ENCODE measurements around the gene NCKAP1. TPM values are rescaled to one million over a fixed set of nuclear protein-coding genes. Genes with fewer than 3 reads are reported as not detected.

Gene NCKAP1
- total RNA-seq = 163 and 167 TPM in 2 replicates

DNA sequence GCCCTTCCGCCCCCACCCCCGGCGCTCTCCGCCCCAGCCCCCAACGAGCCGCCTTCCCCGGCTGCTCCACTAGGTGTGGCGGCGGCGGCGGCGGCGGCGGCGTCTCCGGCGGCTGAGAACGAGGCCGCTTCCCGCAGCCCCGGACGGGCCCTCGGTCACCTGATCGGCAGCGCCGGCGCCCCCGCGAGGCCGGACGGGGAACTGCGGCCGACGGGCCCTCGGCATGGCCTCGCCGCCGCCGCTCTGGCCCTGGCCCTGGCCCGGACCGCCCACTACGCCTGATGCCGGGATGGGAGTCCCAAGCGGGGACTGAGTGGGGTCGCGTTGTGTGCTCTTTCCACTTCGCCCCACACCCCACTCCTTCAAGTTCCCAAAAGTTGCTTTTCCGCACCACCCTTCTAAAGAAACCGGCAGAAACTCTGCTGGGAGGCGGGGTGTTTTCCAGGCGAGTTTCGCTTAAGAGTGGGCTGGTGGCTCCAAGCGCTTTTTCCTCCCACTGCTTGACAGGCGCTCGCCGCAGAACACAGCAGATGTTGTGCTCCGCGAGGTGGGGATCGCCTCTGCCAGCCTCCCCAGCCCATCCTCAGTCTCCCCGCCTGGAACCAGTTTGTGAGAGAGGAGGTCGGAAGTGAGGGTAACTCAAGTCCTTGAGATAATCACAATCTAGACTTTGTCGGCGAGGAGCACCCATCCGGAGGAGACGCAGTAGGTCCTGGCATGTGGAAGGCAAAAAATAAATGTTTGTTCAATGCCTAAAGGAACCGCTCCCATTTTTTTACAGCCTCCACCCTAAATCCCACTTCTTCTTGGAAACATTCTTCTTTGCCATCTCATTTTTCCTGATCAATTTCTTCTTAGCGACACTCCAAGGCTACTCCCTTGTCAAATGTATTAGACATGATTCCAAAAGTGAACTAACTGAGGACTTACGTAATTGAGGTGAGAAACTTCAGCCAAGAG, at the start of gene NCKAP1:
Gene NCKAP1, minus strand, starts transcription at position 117 of the 960 bp plus-strand sequence. CDS start 358 bp downstream, outside the sequence.

GRCh38 chr2:183078464-183079138, 40.3 kb upstream of the NCKAP1 start, which contains the start of gene DUSP19:
DUSP19 (plus strand) TSS chr2:183078747; CDS start chr2:183078934, 187 bp downstream.

DNA sequence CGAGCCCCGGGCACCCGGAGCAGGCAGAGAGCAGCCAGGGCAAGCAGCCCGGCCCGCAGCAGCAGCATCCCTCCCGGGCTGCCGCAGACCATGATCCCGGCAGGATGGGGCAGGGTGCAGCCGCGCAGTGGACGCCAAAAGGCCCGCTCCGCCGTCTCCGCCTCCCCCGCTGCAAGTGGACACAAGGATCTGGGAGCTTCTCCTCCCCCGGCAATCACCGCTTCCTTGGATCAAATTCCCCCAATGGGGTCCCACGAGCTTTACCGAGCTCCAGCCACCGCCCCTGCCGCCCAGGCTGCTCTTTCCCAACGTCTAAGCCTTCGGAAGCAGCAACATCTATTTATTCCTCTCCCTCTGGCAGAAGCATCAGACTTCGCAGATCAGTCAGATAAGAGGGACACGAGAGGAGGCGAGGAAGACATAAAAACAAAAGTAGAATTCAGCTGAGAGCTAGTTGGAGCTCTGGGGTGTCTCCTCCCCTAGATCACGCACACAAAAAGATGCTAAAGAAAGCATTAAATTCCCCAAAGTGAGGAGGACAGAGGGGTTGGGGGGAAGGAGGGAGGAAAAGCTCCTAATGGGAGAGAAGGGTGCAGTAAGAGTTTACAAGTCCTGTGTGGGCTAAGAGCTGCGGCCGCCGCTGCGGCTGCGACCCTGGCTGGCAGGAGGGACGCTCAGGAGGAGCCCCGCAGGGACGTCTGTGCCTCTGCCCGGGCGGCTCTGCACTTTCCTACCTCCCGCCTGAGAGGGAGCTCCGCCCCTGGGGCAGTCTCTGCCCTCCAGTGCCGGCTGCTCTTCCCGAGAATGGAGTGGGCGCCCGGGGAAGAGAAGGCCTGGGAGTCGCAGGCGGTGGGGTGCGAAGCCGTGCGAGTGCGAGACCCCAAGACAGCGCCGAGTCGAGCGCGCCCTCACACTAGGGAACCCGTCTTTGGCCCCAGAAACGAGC, 171.5 kb downstream of the NCKAP1 start, which contains the start of gene FRZB:
Gene FRZB, minus strand, starts transcription at position 177 of the 946 bp plus-strand sequence. Its CDS starts 85 bp downstream, at position 92.

Other genes with a start within 250 kb of the NCKAP1 start
- gene FRZB, start 171.8 kb downstream of the NCKAP1 start, total RNA-seq = 0.17 and 0.44 TPM in 2 replicates
- 3.5 TPM in 2 replicates for gene DUSP19, start 40.3 kb upstream of the NCKAP1 start, total RNA-seq
- gene NUP35, start 86.0 kb upstream of the NCKAP1 start, total RNA-seq = 6.8 and 15.4 TPM in 2 replicates

Data from smooth muscle cell of trachea (primary cell).